ENCODE measurements around the gene HES4. TPM values are rescaled to one million over a fixed set of nuclear protein-coding genes. Genes with fewer than 3 reads are reported as not detected.
A peak's percentile ranks its signal among the peaks of the same experiment; 100 is the strongest.

HES4 gene
- total RNA-seq, 1 donor from 2014 or later, result 149 TPM

GRCh38 chr1:966135-966703 is 33.7 kb downstream of the HES4 start, which contains the start of gene PLEKHN1:
PLEKHN1 (plus strand) TSS chr1:966482; CDS start chr1:966532, 50 bp downstream.
- no peak for FAIRE-seq
- Histone ChIP-seq H3K27ac (ENCODE audit: low read depth, low read length) (peak within 1 kb of the TSS; percentile 80), H3K9me3 (ENCODE audit: insufficient read depth, low read depth, low read length) (no peaks in the 10 kb centered on the region), H3K4me3 (ENCODE audit: insufficient read depth, low read depth, low read length) (peak within 1 kb of the TSS; percentile 64), H2AFZ (ENCODE audit: low read depth, low read length) (peak within 1 kb of the TSS; percentile 89), H3K79me2 (ENCODE audit: insufficient read depth, low read length) (peaks cover 6% of the 10 kb centered on the region), H3K9ac (ENCODE audit: low read length) (peak within 1 kb of the TSS; percentile 83), H3K36me3 (ENCODE audit: insufficient read depth, low read length) (peaks cover 5% of the 10 kb centered on the region), H3K27me3 (ENCODE audit: insufficient read depth, low read length) (no peaks in the 10 kb centered on the region), H4K20me1 (ENCODE audit: insufficient read depth, low read length) (peaks cover 6% of the 10 kb centered on the region), H3K4me2 (ENCODE audit: low read length) (peak within 1 kb of the TSS; percentile 99), H3K4me1 (ENCODE audit: insufficient read depth, low read length) (peaks cover 23% of the 10 kb centered on the region)
- peak; percentile 41 for DNase-seq (ENCODE audit: low read depth)
- Mint-ChIP-seq H3K4me1 (ENCODE audit: low read depth, unreplicated experiment) (no peaks in the 10 kb centered on the region), H3K4me3 (ENCODE audit: unreplicated experiment) (peak within 1 kb of the TSS; percentile 72), H3K9me3 (ENCODE audit: unreplicated experiment) (no peaks in the 10 kb centered on the region), H3K27ac (ENCODE audit: unreplicated experiment) (no peak within 1 kb of the TSS), H3K36me3 (ENCODE audit: low read depth, unreplicated experiment) (peaks cover 4% of the 10 kb centered on the region), H3K27me3 (ENCODE audit: low read depth, unreplicated experiment) (peaks cover 15% of the 10 kb centered on the region)
- TF ChIP-seq, protein P1, sequence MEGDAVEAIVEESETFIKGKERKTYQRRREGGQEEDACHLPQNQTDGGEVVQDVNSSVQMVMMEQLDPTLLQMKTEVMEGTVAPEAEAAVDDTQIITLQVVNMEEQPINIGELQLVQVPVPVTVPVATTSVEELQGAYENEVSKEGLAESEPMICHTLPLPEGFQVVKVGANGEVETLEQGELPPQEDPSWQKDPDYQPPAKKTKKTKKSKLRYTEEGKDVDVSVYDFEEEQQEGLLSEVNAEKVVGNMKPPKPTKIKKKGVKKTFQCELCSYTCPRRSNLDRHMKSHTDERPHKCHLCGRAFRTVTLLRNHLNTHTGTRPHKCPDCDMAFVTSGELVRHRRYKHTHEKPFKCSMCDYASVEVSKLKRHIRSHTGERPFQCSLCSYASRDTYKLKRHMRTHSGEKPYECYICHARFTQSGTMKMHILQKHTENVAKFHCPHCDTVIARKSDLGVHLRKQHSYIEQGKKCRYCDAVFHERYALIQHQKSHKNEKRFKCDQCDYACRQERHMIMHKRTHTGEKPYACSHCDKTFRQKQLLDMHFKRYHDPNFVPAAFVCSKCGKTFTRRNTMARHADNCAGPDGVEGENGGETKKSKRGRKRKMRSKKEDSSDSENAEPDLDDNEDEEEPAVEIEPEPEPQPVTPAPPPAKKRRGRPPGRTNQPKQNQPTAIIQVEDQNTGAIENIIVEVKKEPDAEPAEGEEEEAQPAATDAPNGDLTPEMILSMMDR (IDR thresholded peaks at IDR 0.05; ENCODE audit: insufficient read depth, low read depth, low read length), result no peak
- no peak for TF ChIP-seq EZH2 (IDR thresholded peaks at IDR 0.05; ENCODE audit: insufficient read depth, low read length)

- H3K27me3 Mint-ChIP-seq (ENCODE audit: low read depth, unreplicated experiment), result peaks cover 15% of the 10 kb centered on the region
- peak overlapping the region; percentile 83 for H3K9ac ChIP-seq (ENCODE audit: low read length)
- H3K79me2 ChIP-seq (ENCODE audit: insufficient read depth, low read length), result peaks cover 7% of the 10 kb centered on the region
- TF ChIP-seq, protein P1 (IDR thresholded peaks at IDR 0.05; ENCODE audit: insufficient read depth, low read depth, low read length), result no peak
- TF ChIP-seq EZH2 (IDR thresholded peaks at IDR 0.05; ENCODE audit: insufficient read depth, low read length), result no peak
- H3K4me1 Mint-ChIP-seq (ENCODE audit: low read depth, unreplicated experiment), result no peaks in the 10 kb centered on the region
- no peaks in the 10 kb centered on the region for H3K9me3 Mint-ChIP-seq (ENCODE audit: unreplicated experiment)
- no peak overlapping the region for H3K4me3 Mint-ChIP-seq (ENCODE audit: unreplicated experiment)
- H4K20me1 ChIP-seq (ENCODE audit: insufficient read depth, low read length), result peaks cover 6% of the 10 kb centered on the region
- no peak overlapping the region for H3K27ac Mint-ChIP-seq (ENCODE audit: unreplicated experiment)
- FAIRE-seq, result no peak
- peak overlapping the region; percentile 80 for H3K27ac ChIP-seq (ENCODE audit: low read depth, low read length)
- peaks cover 4% of the 10 kb centered on the region for H3K36me3 Mint-ChIP-seq (ENCODE audit: low read depth, unreplicated experiment)
- peak overlapping the region; percentile 64 for H3K4me3 ChIP-seq (ENCODE audit: insufficient read depth, low read depth, low read length)
- H2AFZ ChIP-seq (ENCODE audit: low read depth, low read length), result no peak overlapping the region
- peaks cover 5% of the 10 kb centered on the region for H3K36me3 ChIP-seq (ENCODE audit: insufficient read depth, low read length)
- peak overlapping the region; percentile 99 for H3K4me2 ChIP-seq (ENCODE audit: low read length)
- peaks cover 23% of the 10 kb centered on the region for H3K4me1 ChIP-seq (ENCODE audit: insufficient read depth, low read length)
- DNase-seq (ENCODE audit: low read depth), result no peak
- no peaks in the 10 kb centered on the region for H3K9me3 ChIP-seq (ENCODE audit: insufficient read depth, low read depth, low read length)
- H3K27me3 ChIP-seq (ENCODE audit: insufficient read depth, low read length), result no peaks in the 10 kb centered on the region
These were observed 34.3 kb downstream of the HES4 start for GRCh38 chr1:965526-966134.
